GM18526 (cell line): Measurements from ENCODE around the gene KCNMA1.

Source experiments
- POLR2A ChIP-seq: IDR thresholded peaks from 3 replicates; pipeline ENCODE4 v1.6.1; 2011; ENCODE audit not compliant: insufficient read length; ENCODE audit errors: extremely low read depth

Gene KCNMA1

GRCh38 chr10:77494756-77495541 is 142.7 kb downstream of the KCNMA1 start:
- TF ChIP-seq POLR2A = no peak

GRCh38 chr10:77494327-77494726 is 143.3 kb downstream of the KCNMA1 start:
- no peak for TF ChIP-seq POLR2A

- TF ChIP-seq POLR2A = no peak
Observed at GRCh38 chr10:77493851-77494261, 143.8 kb downstream of the KCNMA1 start.

GRCh38 chr10:77493239-77493806 is 144.3 kb downstream of the KCNMA1 start:
- TF ChIP-seq POLR2A = no peak

GRCh38 chr10:77492368-77492994 is 145.1 kb downstream of the KCNMA1 start:
- no peak for TF ChIP-seq POLR2A

GRCh38 chr10:77490534-77491314 is 146.9 kb downstream of the KCNMA1 start:
- no peak for TF ChIP-seq POLR2A

- no peak for TF ChIP-seq POLR2A
Observed at GRCh38 chr10:77486517-77486916, 151.1 kb downstream of the KCNMA1 start.

GRCh38 chr10:77485847-77486246 is 151.8 kb downstream of the KCNMA1 start:
- TF ChIP-seq POLR2A = no peak

GRCh38 chr10:77482072-77482471 is 155.5 kb downstream of the KCNMA1 start:
- TF ChIP-seq POLR2A = no peak

GRCh38 chr10:77479586-77479985 is 158.0 kb downstream of the KCNMA1 start:
- TF ChIP-seq POLR2A = no peak

GRCh38 chr10:77478962-77479359 is 158.6 kb downstream of the KCNMA1 start:
- no peak for TF ChIP-seq POLR2A

- TF ChIP-seq POLR2A = no peak
Observed at GRCh38 chr10:77478247-77478961, 159.2 kb downstream of the KCNMA1 start.

GRCh38 chr10:77475522-77475921 is 162.1 kb downstream of the KCNMA1 start:
- no peak for TF ChIP-seq POLR2A

- no peak for TF ChIP-seq POLR2A
Observed at GRCh38 chr10:77474939-77475338, 162.7 kb downstream of the KCNMA1 start.

- no peak for TF ChIP-seq POLR2A
Observed at GRCh38 chr10:77474386-77474785, 163.2 kb downstream of the KCNMA1 start.
